HEK293 (cell line): ENCODE measurements around the gene SH3RF3.

Source experiments
- CTCF ChIA-PET: fragments of 350-600 bp; formaldehyde crosslinking; extraction: SDS; loops from one replicate; lab custom pipeline; 2021; ENCODE audit warnings: antibody characterized with exemption; lab: Yijun Ruan, JAX
- POLR2A ChIA-PET: fragments of 300-600 bp; formaldehyde crosslinking; extraction: SDS; loops from one replicate; lab custom pipeline; 2020; ENCODE audit warnings: antibody characterized with exemption, inconsistent platforms; lab: Yijun Ruan, JAX
- H3K27ac ChIP-seq: fragments of 200-500 bp; sonication (Bioruptor generic); 2 replicates; pipeline ENCODE4 v1.5.1; 2014; ENCODE audit warnings: low read depth, low read length, control low read depth, inconsistent platforms; ENCODE audit errors: extremely low read depth
- H3K36me3 ChIP-seq, 2 experiments: fragments of 200-500 bp in 1 of 2; sonication (Bioruptor generic) in 1 of 2; 1 replicate in 1 of 2; 2 replicates in 1 of 2; pipeline ENCODE4 v1.5.1; 2014 to 2017; ENCODE audit warnings: inconsistent platforms in 2 of 2, low read length in 2 of 2; ENCODE audit not compliant: control insufficient read depth in 2 of 2, insufficient read depth in 1 of 2
- H3K4me1 ChIP-seq: fragments of 200-500 bp; sonication (Bioruptor generic); 2 replicates; pipeline ENCODE4 v1.5.1; 2014; ENCODE audit warnings: mild to moderate bottlenecking, low read length, inconsistent platforms; ENCODE audit not compliant: control insufficient read depth, insufficient read depth
- H3K4me3 ChIP-seq: 2 replicates; pipeline ENCODE4 v1.5.1; 2011; ENCODE audit warnings: low read depth, mild to moderate bottlenecking, control low read depth, low read length, moderate library complexity
- H3K9me3 ChIP-seq: fragments of 200-500 bp; sonication (Bioruptor generic); 2 replicates; pipeline ENCODE4 v1.5.1; 2014; ENCODE audit warnings: low read depth, low read length, inconsistent platforms; ENCODE audit not compliant: control insufficient read depth, insufficient read depth
- GLI4 ChIP-seq: fragments of 450-650 bp; formaldehyde crosslinking; IDR thresholded peaks from 2 replicates; pipeline ENCODE4 v1.5.1; 2016; ENCODE audit warnings: missing biosample characterization, missing genetic modification characterization
- GLIS2 ChIP-seq: fragments of 450-650 bp; formaldehyde crosslinking; IDR thresholded peaks from 2 replicates; pipeline ENCODE4 v1.5.1; 2016; ENCODE audit warnings: missing biosample characterization, missing genetic modification characterization
- PRDM4 ChIP-seq: fragments of 450-650 bp; formaldehyde crosslinking; IDR thresholded peaks from 2 replicates; pipeline ENCODE4 v1.5.1; 2017; ENCODE audit warnings: missing biosample characterization, missing genetic modification characterization
- ZNF155 ChIP-seq: fragments of 450-650 bp; formaldehyde crosslinking; IDR thresholded peaks from 2 replicates; pipeline ENCODE4 v1.5.1; 2016; ENCODE audit warnings: missing biosample characterization, missing genetic modification characterization
- ZNF18 ChIP-seq: fragments of 450-650 bp; formaldehyde crosslinking; IDR thresholded peaks from 2 replicates; pipeline ENCODE4 v1.5.1; 2016; ENCODE audit warnings: missing biosample characterization, missing genetic modification characterization
- ZNF239 ChIP-seq: fragments of 450-650 bp; formaldehyde crosslinking; IDR thresholded peaks from 2 replicates; pipeline ENCODE4 v1.5.1; 2016; ENCODE audit warnings: missing biosample characterization, missing genetic modification characterization
- ZNF24 ChIP-seq: fragments of 450-650 bp; formaldehyde crosslinking; IDR thresholded peaks from 2 replicates; pipeline ENCODE4 v1.5.1; 2016; ENCODE audit warnings: missing biosample characterization, missing genetic modification characterization
- ZNF335 ChIP-seq: fragments of 450-650 bp; formaldehyde crosslinking; conservative IDR thresholded peaks from 2 replicates; pipeline ENCODE4 v1.5.1; 2016; ENCODE audit warnings: missing biosample characterization, missing genetic modification characterization
- ZNF521 ChIP-seq: fragments of 450-650 bp; formaldehyde crosslinking; IDR thresholded peaks from 2 replicates; pipeline ENCODE4 v1.5.1; 2017; ENCODE audit warnings: missing biosample characterization, mild to moderate bottlenecking, missing genetic modification characterization
- ZNF600 ChIP-seq: fragments of 450-650 bp; formaldehyde crosslinking; IDR thresholded peaks from 2 replicates; pipeline ENCODE4 v1.5.1; 2016; ENCODE audit warnings: missing biosample characterization, missing genetic modification characterization
- ZNF701 ChIP-seq: fragments of 450-650 bp; formaldehyde crosslinking; IDR thresholded peaks from 2 replicates; pipeline ENCODE4 v1.5.1; 2016; ENCODE audit warnings: missing biosample characterization, missing genetic modification characterization
- ZNF792 ChIP-seq: fragments of 450-650 bp; formaldehyde crosslinking; IDR thresholded peaks from 2 replicates; pipeline ENCODE4 v1.5.1; 2016; ENCODE audit warnings: missing biosample characterization, missing genetic modification characterization
- ZNF843 ChIP-seq: fragments of 450-650 bp; formaldehyde crosslinking; IDR thresholded peaks from 2 replicates; pipeline ENCODE4 v1.5.1; 2016; ENCODE audit warnings: missing biosample characterization, missing genetic modification characterization
- ZSCAN23 ChIP-seq: fragments of 450-650 bp; formaldehyde crosslinking; IDR thresholded peaks from 2 replicates; pipeline ENCODE4 v1.5.1; 2016; ENCODE audit warnings: missing biosample characterization, missing genetic modification characterization
- TF ChIP-seq, protein P1 (sequence below): fragments of 450-650 bp; formaldehyde crosslinking; IDR thresholded peaks from 2 replicates; pipeline ENCODE4 v1.5.1; 2016; ENCODE audit warnings: missing biosample characterization, missing genetic modification characterization
- TF ChIP-seq, protein P2 (sequence below): fragments of 450-650 bp; formaldehyde crosslinking; IDR thresholded peaks from 2 replicates; pipeline ENCODE4 v1.5.1; 2016; ENCODE audit warnings: missing biosample characterization, missing genetic modification characterization
- TF ChIP-seq, protein P3 (sequence below): fragments of 450-650 bp; IDR thresholded peaks from 2 replicates; pipeline ENCODE4 v1.5.1; 2018; ENCODE audit warnings: missing biosample characterization, missing genetic modification characterization

Gene SH3RF3

GRCh38 chr2:109324861-109325260, 195.9 kb downstream of the SH3RF3 start:
- H3K27ac ChIP-seq: no peak overlapping the region
- H3K4me1 ChIP-seq: peaks cover 11% of the 10 kb centered on the region; the same call in 1 of the 2 replicates
- no peak overlapping the region for H3K4me3 ChIP-seq
- TF ChIP-seq ZNF24 (tag by site-specific recombination): no peak
- POLR2A ChIA-PET: no interaction called here
- H3K36me3 ChIP-seq: no peaks in the 10 kb centered on the region
- no peaks in the 10 kb centered on the region; the same call in 1 of the 2 replicates for H3K9me3 ChIP-seq
- CTCF ChIA-PET: no interaction called here

GRCh38 chr2:109325570-109325969, 196.6 kb downstream of the SH3RF3 start:
- H3K27ac ChIP-seq: no peak overlapping the region
- TF ChIP-seq ZNF335: no peak
- TF ChIP-seq, protein P1, sequence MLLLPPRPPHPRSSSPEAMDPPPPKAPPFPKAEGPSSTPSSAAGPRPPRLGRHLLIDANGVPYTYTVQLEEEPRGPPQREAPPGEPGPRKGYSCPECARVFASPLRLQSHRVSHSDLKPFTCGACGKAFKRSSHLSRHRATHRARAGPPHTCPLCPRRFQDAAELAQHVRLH: no peak
- TF ChIP-seq ZNF521 (tag by site-specific recombination): no peak
- no peak for TF ChIP-seq ZNF239
- peaks cover 11% of the 10 kb centered on the region; the same call in 1 of the 2 replicates for H3K4me1 ChIP-seq
- CTCF ChIA-PET: no interaction called here
- no peaks in the 10 kb centered on the region for H3K36me3 ChIP-seq
- no peaks in the 10 kb centered on the region; the same call in 1 of the 2 replicates for H3K9me3 ChIP-seq
- POLR2A ChIA-PET: no interaction called here
- H3K4me3 ChIP-seq: no peak overlapping the region

- Histone ChIP-seq H3K36me3 (no peaks in the 10 kb centered on the region), H3K4me3 (no peak overlapping the region), H3K9me3 (no peaks in the 10 kb centered on the region; the same call in 1 of the 2 replicates), H3K27ac (no peak overlapping the region), H3K4me1 (peaks cover 11% of the 10 kb centered on the region; the same call in 1 of the 2 replicates)
- TF ChIP-seq ZNF155 (tag by site-specific recombination) (no peak), ZNF18 (tag by site-specific recombination) (no peak), ZNF843 (tag by site-specific recombination) (no peak), ZNF701 (tag by site-specific recombination) (no peak), ZNF792 (tag by site-specific recombination) (no peak)
- POLR2A ChIA-PET: no interaction called here
- CTCF ChIA-PET: no interaction called here
These were observed 197.3 kb downstream of the SH3RF3 start for GRCh38 chr2:109326306-109326705.

- TF ChIP-seq GLIS2 (tag by site-specific recombination): no peak
- no peak for TF ChIP-seq ZNF600 (tag by site-specific recombination)
- TF ChIP-seq, protein P2, sequence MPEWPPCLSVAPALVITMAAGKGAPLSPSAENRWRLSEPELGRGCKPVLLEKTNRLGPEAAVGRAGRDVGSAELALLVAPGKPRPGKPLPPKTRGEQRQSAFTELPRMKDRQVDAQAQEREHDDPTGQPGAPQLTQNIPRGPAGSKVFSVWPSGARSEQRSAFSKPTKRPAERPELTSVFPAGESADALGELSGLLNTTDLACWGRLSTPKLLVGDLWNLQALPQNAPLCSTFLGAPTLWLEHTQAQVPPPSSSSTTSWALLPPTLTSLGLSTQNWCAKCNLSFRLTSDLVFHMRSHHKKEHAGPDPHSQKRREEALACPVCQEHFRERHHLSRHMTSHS (tag by site-specific recombination): no peak
- Histone ChIP-seq H3K4me1 (peaks cover 16% of the 10 kb centered on the region), H3K4me3 (no peak overlapping the region), H3K9me3 (no peaks in the 10 kb centered on the region; the same call in 1 of the 2 replicates), H3K36me3 (no peaks in the 10 kb centered on the region), H3K27ac (no peak overlapping the region)
- POLR2A ChIA-PET: interaction anchor here (0.7 kb wide), 1 partner anchor 14 kb away, joined by 4 read pairs; no protein-coding TSS in a partner anchor
- CTCF ChIA-PET: no interaction called here
These were observed 201.1 kb downstream of the SH3RF3 start for GRCh38 chr2:109330056-109330455.

DNA sequence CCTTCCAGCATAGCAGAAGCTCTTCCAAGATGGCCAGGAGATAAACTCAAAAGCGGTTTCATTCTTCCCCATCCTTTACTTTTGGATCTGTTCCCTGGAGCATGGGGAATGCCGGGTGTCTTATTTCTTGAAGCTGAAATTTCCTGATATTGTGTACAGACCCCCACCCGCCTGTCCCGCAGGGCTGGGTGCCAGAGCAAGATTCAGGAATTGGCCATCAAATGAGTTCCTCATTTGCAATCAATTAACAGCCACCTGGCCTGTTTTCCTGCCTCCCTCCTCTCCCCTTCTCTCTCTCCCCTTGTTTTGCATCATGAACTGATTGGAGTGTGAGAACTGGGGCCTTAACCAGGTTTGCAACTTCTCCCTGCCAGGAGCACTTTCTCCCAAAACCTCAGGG, 202.1 kb downstream of the SH3RF3 start:
- Histone ChIP-seq H3K4me3 (no peak overlapping the region), H3K36me3 (no peaks in the 10 kb centered on the region), H3K9me3 (no peaks in the 10 kb centered on the region; the same call in 1 of the 2 replicates), H3K27ac (no peak overlapping the region), H3K4me1 (peaks cover 16% of the 10 kb centered on the region)
- ChIA-PET POLR2A (no interaction called here), CTCF (no interaction called here)
- TF ChIP-seq PRDM4 (tag by site-specific recombination) (0 out of 2 replicates have a peak, but pooled peaks have one; percentile 34), GLI4 (no peak), ZSCAN23 (tag by site-specific recombination) (no peak)
- TF ChIP-seq, protein P3, sequence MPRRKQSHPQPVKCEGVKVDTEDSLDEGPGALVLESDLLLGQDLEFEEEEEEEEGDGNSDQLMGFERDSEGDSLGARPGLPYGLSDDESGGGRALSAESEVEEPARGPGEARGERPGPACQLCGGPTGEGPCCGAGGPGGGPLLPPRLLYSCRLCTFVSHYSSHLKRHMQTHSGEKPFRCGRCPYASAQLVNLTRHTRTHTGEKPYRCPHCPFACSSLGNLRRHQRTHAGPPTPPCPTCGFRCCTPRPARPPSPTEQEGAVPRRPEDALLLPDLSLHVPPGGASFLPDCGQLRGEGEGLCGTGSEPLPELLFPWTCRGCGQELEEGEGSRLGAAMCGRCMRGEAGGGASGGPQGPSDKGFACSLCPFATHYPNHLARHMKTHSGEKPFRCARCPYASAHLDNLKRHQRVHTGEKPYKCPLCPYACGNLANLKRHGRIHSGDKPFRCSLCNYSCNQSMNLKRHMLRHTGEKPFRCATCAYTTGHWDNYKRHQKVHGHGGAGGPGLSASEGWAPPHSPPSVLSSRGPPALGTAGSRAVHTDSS (tag by site-specific recombination): no peak
